Vagina (tissue), 2 donors: ENCODE results near the gene ULBP2.
"Not testable (repeated sequence)": the region's sequence is repeated elsewhere in the genome, so short reads cannot be mapped to it uniquely, and the experiment has no call there.

Source experiments
- POLR2A ChIP-seq, 2 donors: fragments of 450-650 bp; IDR thresholded peaks; one replicate each; pipeline ENCODE4 v1.6.1; 2017; ENCODE audit warnings: antibody characterized with exemption in 2 of 2, mild to moderate bottlenecking in 2 of 2, moderate library complexity in 2 of 2
- POLR2AphosphoS5 ChIP-seq, 2 donors: sonication (generic); formaldehyde crosslinking; IDR thresholded peaks; one replicate each; pipeline ENCODE4 v1.9.0; 2017; ENCODE audit warnings: antibody characterized with exemption in 2 of 2, mild to moderate bottlenecking in 2 of 2, low read depth in 1 of 2; ENCODE audit not compliant: insufficient read depth in 1 of 2
- TF ChIP-seq, protein P1 (sequence below), 3 experiments: fragments of 450-650 bp in 2 of 3; fragments of 200-600 bp in 1 of 3; sonication (generic) in 1 of 3; IDR thresholded peaks; one replicate each; pipeline ENCODE4 v1.5.1; 2017 to 2019; ENCODE audit warnings: antibody characterized with exemption in 3 of 3, mild to moderate bottlenecking in 2 of 3, moderate library complexity in 2 of 3

DNA sequence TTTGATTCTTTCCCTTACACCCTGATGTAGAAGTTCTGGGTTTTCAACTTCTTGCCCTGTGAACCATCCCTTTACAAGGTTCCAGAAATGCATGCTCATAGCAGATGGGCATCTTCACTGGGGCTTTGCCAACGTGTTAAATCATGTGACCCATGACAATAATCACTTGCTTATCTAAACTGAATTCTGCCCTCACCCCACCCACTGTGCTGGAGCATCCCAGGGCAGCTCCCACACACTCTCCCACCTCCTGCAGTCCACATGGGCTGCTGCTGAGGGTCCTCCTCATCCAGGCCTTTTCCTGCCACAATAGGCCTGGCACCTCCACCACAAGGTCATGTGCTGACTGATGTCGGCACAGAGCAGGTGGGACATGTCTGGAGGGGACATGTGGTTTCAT lies 26.2 kb downstream of the ULBP2 start:
- TF ChIP-seq, protein P1, sequence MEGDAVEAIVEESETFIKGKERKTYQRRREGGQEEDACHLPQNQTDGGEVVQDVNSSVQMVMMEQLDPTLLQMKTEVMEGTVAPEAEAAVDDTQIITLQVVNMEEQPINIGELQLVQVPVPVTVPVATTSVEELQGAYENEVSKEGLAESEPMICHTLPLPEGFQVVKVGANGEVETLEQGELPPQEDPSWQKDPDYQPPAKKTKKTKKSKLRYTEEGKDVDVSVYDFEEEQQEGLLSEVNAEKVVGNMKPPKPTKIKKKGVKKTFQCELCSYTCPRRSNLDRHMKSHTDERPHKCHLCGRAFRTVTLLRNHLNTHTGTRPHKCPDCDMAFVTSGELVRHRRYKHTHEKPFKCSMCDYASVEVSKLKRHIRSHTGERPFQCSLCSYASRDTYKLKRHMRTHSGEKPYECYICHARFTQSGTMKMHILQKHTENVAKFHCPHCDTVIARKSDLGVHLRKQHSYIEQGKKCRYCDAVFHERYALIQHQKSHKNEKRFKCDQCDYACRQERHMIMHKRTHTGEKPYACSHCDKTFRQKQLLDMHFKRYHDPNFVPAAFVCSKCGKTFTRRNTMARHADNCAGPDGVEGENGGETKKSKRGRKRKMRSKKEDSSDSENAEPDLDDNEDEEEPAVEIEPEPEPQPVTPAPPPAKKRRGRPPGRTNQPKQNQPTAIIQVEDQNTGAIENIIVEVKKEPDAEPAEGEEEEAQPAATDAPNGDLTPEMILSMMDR (IDR thresholded peaks at IDR 0.05), result not testable (repeated sequence)
- not testable (repeated sequence) for TF ChIP-seq POLR2A (IDR thresholded peaks at IDR 0.05); POLR2AphosphoS5 (IDR thresholded peaks at IDR 0.05; ENCODE audit: insufficient read depth in 1 of 2, low read depth in 1 of 2)
